ENCODE data around the gene GOLGA6L7.
"Not testable (repeated sequence)": the region's sequence is repeated elsewhere in the genome, so short reads cannot be mapped to it uniquely, and the experiment has no call there.

Gene GOLGA6L7

GRCh38 chr15:28810444-28810843 lies 38.0 kb downstream of the GOLGA6L7 start:
- DNase-seq; intact Hi-C loops (cut with DNase I): not testable (repeated sequence)

DNA sequence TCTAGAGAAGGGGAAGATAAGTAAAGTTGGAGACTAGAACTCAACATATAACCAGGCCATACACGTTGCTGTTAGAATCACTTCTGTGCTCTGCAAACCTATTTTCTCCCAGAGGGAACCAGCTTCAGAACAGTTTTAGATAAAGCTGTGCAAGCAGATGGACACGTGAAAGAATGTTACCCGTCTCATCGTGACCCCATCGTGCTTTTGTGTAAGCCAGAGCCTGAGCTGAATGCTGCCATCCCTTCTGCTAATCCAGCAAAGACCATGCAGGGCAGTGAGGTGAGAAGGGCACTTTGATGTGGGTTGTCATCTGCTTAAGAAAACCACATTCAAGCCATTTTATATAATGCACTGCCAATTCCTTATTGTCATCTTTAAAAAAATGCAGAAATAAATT lies 40.3 kb downstream of the GOLGA6L7 start:
- intact Hi-C loops (cut with DNase I); DNase-seq: not testable (repeated sequence)

DNA sequence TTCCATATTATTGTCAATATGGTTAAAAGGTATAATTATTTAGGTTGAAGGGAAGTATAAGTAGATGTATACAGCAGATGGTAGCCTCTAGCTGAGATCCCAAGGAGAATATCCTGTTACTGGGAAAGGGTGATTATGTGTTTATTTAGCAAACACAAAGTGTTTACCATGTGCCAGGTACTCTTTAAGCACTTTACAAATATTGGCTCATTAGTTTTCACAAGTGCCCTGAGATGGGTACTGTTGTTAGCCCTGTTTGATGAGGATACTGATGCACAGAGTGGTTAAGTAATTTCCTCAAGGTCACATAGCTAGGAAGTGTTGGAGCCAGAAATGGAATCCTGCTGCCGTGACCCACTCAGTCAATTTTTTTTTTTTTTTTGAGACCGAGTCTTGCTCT lies 48.1 kb downstream of the GOLGA6L7 start:
- DNase-seq; intact Hi-C loops (cut with DNase I): not testable (repeated sequence)

- DNase-seq; intact Hi-C loops (cut with DNase I): not testable (repeated sequence)
Observed at GRCh38 chr15:28798234-28798633, 50.2 kb downstream of the GOLGA6L7 start.

GRCh38 chr15:28794231-28794630 lies 54.2 kb downstream of the GOLGA6L7 start:
- intact Hi-C loops (cut with DNase I); DNase-seq: not testable (repeated sequence)
